ENCODE data around the gene CCND1.

Gene CCND1

GRCh38 chr11:69637941-69638871, 2.8 kb upstream of the CCND1 start:
- no peak for DNase-seq (ENCODE audit: extremely low read depth, low read depth)
- TF ChIP-seq, protein P1, sequence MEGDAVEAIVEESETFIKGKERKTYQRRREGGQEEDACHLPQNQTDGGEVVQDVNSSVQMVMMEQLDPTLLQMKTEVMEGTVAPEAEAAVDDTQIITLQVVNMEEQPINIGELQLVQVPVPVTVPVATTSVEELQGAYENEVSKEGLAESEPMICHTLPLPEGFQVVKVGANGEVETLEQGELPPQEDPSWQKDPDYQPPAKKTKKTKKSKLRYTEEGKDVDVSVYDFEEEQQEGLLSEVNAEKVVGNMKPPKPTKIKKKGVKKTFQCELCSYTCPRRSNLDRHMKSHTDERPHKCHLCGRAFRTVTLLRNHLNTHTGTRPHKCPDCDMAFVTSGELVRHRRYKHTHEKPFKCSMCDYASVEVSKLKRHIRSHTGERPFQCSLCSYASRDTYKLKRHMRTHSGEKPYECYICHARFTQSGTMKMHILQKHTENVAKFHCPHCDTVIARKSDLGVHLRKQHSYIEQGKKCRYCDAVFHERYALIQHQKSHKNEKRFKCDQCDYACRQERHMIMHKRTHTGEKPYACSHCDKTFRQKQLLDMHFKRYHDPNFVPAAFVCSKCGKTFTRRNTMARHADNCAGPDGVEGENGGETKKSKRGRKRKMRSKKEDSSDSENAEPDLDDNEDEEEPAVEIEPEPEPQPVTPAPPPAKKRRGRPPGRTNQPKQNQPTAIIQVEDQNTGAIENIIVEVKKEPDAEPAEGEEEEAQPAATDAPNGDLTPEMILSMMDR (IDR thresholded peaks at IDR 0.05; ENCODE audit: low read depth, low read length) = no peak

DNA sequence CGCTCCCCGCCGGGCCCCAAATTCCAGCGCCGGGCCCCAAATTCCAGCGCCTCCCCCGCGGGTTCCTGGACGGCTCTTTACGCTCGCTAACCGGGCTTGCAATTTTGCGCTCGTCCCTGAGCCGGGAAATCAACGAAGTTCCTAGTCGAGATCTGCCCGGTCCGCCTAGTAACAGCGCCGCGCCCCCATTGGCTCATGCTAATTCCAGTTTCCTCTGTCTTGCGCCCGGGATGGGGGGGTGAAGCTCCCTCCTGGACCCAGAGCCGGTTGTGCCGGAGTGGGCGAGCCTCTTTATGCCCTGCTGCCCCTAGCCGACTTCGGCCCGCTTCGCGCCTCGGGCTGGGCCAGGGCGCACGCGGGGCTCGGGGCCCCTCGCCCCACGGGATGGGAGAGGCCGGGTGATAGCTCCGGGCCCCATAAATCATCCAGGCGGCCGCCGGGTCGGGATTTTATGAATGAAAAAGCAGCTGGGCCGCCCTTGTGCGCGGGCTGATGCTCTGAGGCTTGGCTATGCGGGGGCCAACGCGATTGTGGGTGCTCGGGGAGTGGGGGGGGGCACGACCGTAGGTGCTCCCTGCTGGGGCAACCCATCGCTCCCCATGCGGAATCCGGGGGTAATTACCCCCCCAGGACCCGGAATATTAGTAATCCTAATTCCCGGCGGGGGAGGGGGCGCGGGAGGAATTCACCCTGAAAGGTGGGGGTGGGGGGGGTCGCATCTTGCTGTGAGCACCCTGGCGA, 1.8 kb upstream of the CCND1 start:
- peak; percentile 91 for DNase-seq (ENCODE audit: extremely low read depth, low read depth)
- TF ChIP-seq, protein P1 (IDR thresholded peaks at IDR 0.05; ENCODE audit: low read depth, low read length) = no peak

- TF ChIP-seq, protein P1 (IDR thresholded peaks at IDR 0.05; ENCODE audit: low read depth, low read length) = no peak
- no peak for DNase-seq (ENCODE audit: extremely low read depth, low read depth)
Measured at GRCh38 chr11:69639831-69640230, 1.1 kb upstream of the CCND1 start.

DNA sequence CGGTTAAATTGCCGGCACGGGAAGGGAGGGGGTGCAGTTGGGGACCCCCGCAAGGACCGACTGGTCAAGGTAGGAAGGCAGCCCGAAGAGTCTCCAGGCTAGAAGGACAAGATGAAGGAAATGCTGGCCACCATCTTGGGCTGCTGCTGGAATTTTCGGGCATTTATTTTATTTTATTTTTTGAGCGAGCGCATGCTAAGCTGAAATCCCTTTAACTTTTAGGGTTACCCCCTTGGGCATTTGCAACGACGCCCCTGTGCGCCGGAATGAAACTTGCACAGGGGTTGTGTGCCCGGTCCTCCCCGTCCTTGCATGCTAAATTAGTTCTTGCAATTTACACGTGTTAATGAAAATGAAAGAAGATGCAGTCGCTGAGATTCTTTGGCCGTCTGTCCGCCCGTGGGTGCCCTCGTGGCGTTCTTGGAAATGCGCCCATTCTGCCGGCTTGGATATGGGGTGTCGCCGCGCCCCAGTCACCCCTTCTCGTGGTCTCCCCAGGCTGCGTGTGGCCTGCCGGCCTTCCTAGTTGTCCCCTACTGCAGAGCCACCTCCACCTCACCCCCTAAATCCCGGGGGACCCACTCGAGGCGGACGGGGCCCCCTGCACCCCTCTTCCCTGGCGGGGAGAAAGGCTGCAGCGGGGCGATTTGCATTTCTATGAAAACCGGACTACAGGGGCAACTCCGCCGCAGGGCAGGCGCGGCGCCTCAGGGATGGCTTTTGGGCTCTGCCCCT, 529 bp upstream of the CCND1 start:
- DNase-seq (ENCODE audit: extremely low read depth, low read depth) = no peak

DNA sequence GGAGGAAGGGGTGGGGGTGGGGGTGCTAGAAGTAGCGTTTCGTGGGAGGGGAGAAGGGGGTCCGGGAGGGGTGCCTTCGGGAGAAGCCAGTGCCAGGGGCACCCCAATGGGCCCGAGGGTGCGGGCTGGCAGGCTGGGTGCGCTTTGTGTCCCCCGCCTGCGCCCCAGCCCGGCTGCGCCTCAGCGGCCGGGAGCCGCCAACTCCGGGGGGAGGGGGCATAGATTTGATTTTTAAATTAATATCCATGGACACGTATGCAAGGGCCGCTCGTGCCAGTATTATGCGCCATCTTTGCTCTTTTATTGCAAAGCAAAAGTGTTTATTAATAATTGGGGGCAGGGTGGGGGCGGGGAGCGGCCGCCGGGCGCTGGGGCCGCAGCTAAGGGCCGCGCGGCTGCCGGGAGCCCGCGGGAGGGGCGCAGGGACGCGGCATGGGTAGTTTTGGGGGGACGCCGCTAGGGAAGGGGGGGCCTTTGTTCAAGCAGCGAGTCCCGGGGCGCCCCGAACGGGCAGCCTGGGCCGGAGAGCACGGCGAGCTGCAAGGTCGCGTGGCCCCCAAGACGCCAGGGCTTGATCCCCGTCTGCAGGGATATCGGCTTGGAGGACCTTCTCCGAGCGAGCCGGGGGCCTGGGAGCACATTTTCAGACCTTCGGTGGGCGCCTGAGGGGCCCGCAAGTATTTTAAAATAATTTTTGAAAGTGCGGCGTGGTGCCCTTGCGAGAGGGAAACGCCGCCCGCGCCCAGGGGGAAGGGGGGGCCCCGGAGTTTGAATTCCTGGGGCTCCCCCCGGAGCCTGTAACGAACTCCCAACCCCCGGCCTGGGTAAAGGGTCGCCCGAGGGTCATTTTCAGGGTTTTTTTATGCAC, 959 bp downstream of the CCND1 start:
- TF ChIP-seq, protein P1 (IDR thresholded peaks at IDR 0.05; ENCODE audit: low read depth, low read length) = no peak
- no peak for DNase-seq (ENCODE audit: extremely low read depth, low read depth)

More for the DNA sequence above, 529 bp upstream of the CCND1 start:
- TF ChIP-seq, protein P1 (IDR thresholded peaks at IDR 0.05; ENCODE audit: low read depth, low read length) = no peak

- TF ChIP-seq, protein P1 (IDR thresholded peaks at IDR 0.05; ENCODE audit: low read depth, low read length) = no peak
- DNase-seq (ENCODE audit: extremely low read depth, low read depth) = no peak
Measured at GRCh38 chr11:69642549-69642912, 1.6 kb downstream of the CCND1 start.
